Erythroblast (primary cell): ENCODE measurements around the gene PPP6R1.

ENCODE experiments used
- GATA1 ChIP-seq: IDR thresholded peaks from 2 replicates; pipeline ENCODE4 v1.6.1; 2011; ENCODE audit warnings: low read depth, mild to moderate bottlenecking, control low read depth, low read length, moderate library complexity
- POLR2A ChIP-seq: IDR thresholded peaks from 2 replicates; pipeline ENCODE4 v1.6.1; 2011; ENCODE audit warnings: mild to moderate bottlenecking, low read length

GRCh38 chr19:55306712-55307111, 47.9 kb upstream of the PPP6R1 start:
- no peak for TF ChIP-seq POLR2A
- no peak for TF ChIP-seq GATA1
